Large intestine (tissue), 3 donors: ENCODE data around the gene RBP3. TPM values are rescaled to one million over a fixed set of nuclear protein-coding genes. Genes with fewer than 3 reads are reported as not detected.

Experiments used
- DNase-seq, 2 donors: peaks; one replicate each; pipeline versions ENCODE4 v3.0.0 to v3.0.0-alpha.2; 2013
- H3K27ac ChIP-seq: one replicate; pipeline ENCODE4 v1.5.1; 2013; ENCODE audit warnings: low read length
- H3K27me3 ChIP-seq: 2 replicates; pipeline ENCODE4 v1.6.1; 2013; ENCODE audit warnings: low read length; ENCODE audit not compliant: control insufficient read depth, insufficient read depth
- H3K36me3 ChIP-seq: 2 replicates; pipeline ENCODE4 v1.6.1; 2013; ENCODE audit warnings: low read length; ENCODE audit not compliant: control insufficient read depth, insufficient read depth
- H3K4me1 ChIP-seq: one replicate; pipeline ENCODE4 v1.6.1; 2013; ENCODE audit warnings: low read length; ENCODE audit not compliant: control insufficient read depth, insufficient read depth
- H3K4me3 ChIP-seq: one replicate; pipeline ENCODE4 v1.5.1; 2013; ENCODE audit warnings: low read length
- H3K9me3 ChIP-seq: one replicate; pipeline ENCODE4 v1.6.1; 2013; ENCODE audit warnings: mild to moderate bottlenecking, low read depth, low read length, moderate library complexity; ENCODE audit not compliant: control insufficient read depth
- WGBS: methylation state at CpG from one replicate; pipeline ENCODE4 v1.1.5; 2013; ENCODE audit warnings: low lambda C conversion rate; ENCODE audit not compliant: insufficient coverage; 5-methylcytosine and 5-hydroxymethylcytosine counted together
- polyA plus RNA-seq: library from polyadenylated mRNA; unstranded; fragments of 120-200 nt; gene quantifications from one replicate; pipeline ENCODE4 v1.2.1, GENCODE V29; 2013

The RBP3 gene
- polyA plus RNA-seq, 1 donor, result 0.06 TPM

- no peak for DNase-seq
- WGBS, result no CpG with 5 or more reads among the region's 3 CpGs
- Histone ChIP-seq H3K9me3 (no peaks in the 10 kb centered on the region), H3K36me3 (no peaks in the 10 kb centered on the region), H3K4me1 (peaks cover 6% of the 10 kb centered on the region), H3K27me3 (no peaks in the 10 kb centered on the region), H3K27ac (no peak overlapping the region), H3K4me3 (no peak overlapping the region)
These were observed 10.3 kb downstream of the RBP3 start for GRCh38 chr10:47358457-47358856.

- no peak for DNase-seq
These were observed 10.9 kb downstream of the RBP3 start for GRCh38 chr10:47359101-47359500.

GRCh38 chr10:47359626-47360418, 11.7 kb downstream of the RBP3 start:
- no CpG with 5 or more reads among the region's 4 CpGs for WGBS
- peaks cover 18% of the 10 kb centered on the region for H3K4me1 ChIP-seq
- H3K27ac ChIP-seq, result no peak overlapping the region
- H3K36me3 ChIP-seq, result no peaks in the 10 kb centered on the region
- H3K4me3 ChIP-seq, result no peak overlapping the region
- H3K27me3 ChIP-seq, result no peaks in the 10 kb centered on the region
- DNase-seq, result no peak
- no peaks in the 10 kb centered on the region for H3K9me3 ChIP-seq

More at GRCh38 chr10:47359101-47359500, 10.9 kb downstream of the RBP3 start:
- Histone ChIP-seq H3K4me3 (no peak overlapping the region), H3K9me3 (no peaks in the 10 kb centered on the region), H3K36me3 (no peaks in the 10 kb centered on the region), H3K27ac (no peak overlapping the region), H3K27me3 (no peaks in the 10 kb centered on the region), H3K4me1 (peaks cover 10% of the 10 kb centered on the region)
- WGBS, result no CpG with 5 or more reads among the region's 2 CpGs

- no peaks in the 10 kb centered on the region for H3K36me3 ChIP-seq
- H3K9me3 ChIP-seq, result no peaks in the 10 kb centered on the region
- no CpG with 5 or more reads among the region's 14 CpGs for WGBS
- H3K4me1 ChIP-seq, result peaks cover 21% of the 10 kb centered on the region
- no peak overlapping the region for H3K4me3 ChIP-seq
- H3K27me3 ChIP-seq, result no peaks in the 10 kb centered on the region
- no peak overlapping the region for H3K27ac ChIP-seq
- DNase-seq, result no peak
These were observed 12.4 kb downstream of the RBP3 start for GRCh38 chr10:47360419-47361040.

- no CpG with 5 or more reads among the region's 9 CpGs for WGBS
- Histone ChIP-seq H3K4me1 (peaks cover 21% of the 10 kb centered on the region), H3K36me3 (no peaks in the 10 kb centered on the region), H3K27me3 (no peaks in the 10 kb centered on the region), H3K9me3 (no peaks in the 10 kb centered on the region), H3K4me3 (no peak overlapping the region), H3K27ac (no peak overlapping the region)
- DNase-seq, result peak in 1 of 2 donors; percentile 30
These were observed 13.1 kb downstream of the RBP3 start for GRCh38 chr10:47361293-47361692.

GRCh38 chr10:47362199-47362598, 14.0 kb downstream of the RBP3 start:
- peaks cover 21% of the 10 kb centered on the region for H3K4me1 ChIP-seq
- no peak overlapping the region for H3K27ac ChIP-seq
- H3K27me3 ChIP-seq, result no peaks in the 10 kb centered on the region
- 100% methylated on average over 1 of the region's 3 CpGs for WGBS
- DNase-seq, result no peak
- no peaks in the 10 kb centered on the region for H3K36me3 ChIP-seq
- no peak overlapping the region for H3K4me3 ChIP-seq
- H3K9me3 ChIP-seq, result no peaks in the 10 kb centered on the region

GRCh38 chr10:47363781-47364180, 15.6 kb downstream of the RBP3 start:
- DNase-seq, result peak; percentile 90 to 94
- H3K9me3 ChIP-seq, result no peaks in the 10 kb centered on the region
- no peaks in the 10 kb centered on the region for H3K27me3 ChIP-seq
- H3K4me3 ChIP-seq, result no peak overlapping the region
- no CpG with 5 or more reads among the region's 3 CpGs for WGBS
- no peaks in the 10 kb centered on the region for H3K36me3 ChIP-seq
- peak overlapping the region; percentile 64 for H3K27ac ChIP-seq
- H3K4me1 ChIP-seq, result peaks cover 21% of the 10 kb centered on the region

GRCh38 chr10:47364366-47364765, 16.2 kb downstream of the RBP3 start:
- Histone ChIP-seq H3K27me3 (no peaks in the 10 kb centered on the region), H3K36me3 (no peaks in the 10 kb centered on the region), H3K4me1 (peaks cover 21% of the 10 kb centered on the region), H3K9me3 (no peaks in the 10 kb centered on the region), H3K27ac (peak overlapping the region; percentile 64), H3K4me3 (no peak overlapping the region)
- no CpG with 5 or more reads among the region's 4 CpGs for WGBS
- DNase-seq, result peak in 1 of 2 donors; percentile 43

- Histone ChIP-seq H3K9me3 (no peaks in the 10 kb centered on the region), H3K4me3 (no peak overlapping the region), H3K4me1 (peaks cover 21% of the 10 kb centered on the region), H3K36me3 (no peaks in the 10 kb centered on the region), H3K27ac (no peak overlapping the region), H3K27me3 (no peaks in the 10 kb centered on the region)
- peak in 1 of 2 donors; percentile 25 for DNase-seq
- 60% methylated on average over 1 of the region's 6 CpGs for WGBS
These were observed 16.7 kb downstream of the RBP3 start for GRCh38 chr10:47364911-47365310.

- no peak overlapping the region for H3K4me3 ChIP-seq
- H3K27me3 ChIP-seq, result no peaks in the 10 kb centered on the region
- no peak overlapping the region for H3K27ac ChIP-seq
- peaks cover 21% of the 10 kb centered on the region for H3K4me1 ChIP-seq
- DNase-seq, result no peak
- H3K36me3 ChIP-seq, result no peaks in the 10 kb centered on the region
- H3K9me3 ChIP-seq, result no peaks in the 10 kb centered on the region
- WGBS, result no CpG with 5 or more reads among the region's 9 CpGs
These were observed 17.4 kb downstream of the RBP3 start for GRCh38 chr10:47365431-47366180.
